Upper lobe of left lung (tissue), 6 donors: ENCODE data around the gene SAMD8. TPM values are rescaled to one million over a fixed set of nuclear protein-coding genes. Genes with fewer than 3 reads are reported as not detected.

Experiments used
- ATAC-seq, 2 donors: fragments of 200-7000 bp; cut with Tn5 transposase; one replicate each; pipeline ENCODE4 v1.9.1; 2022; ENCODE audit warnings: mild to moderate bottlenecking in 2 of 2, moderate library complexity in 2 of 2; ENCODE audit not compliant: low FRiP score in 2 of 2
- DNase-seq, 2 donors: peaks; one replicate each; pipeline ENCODE4 v3.0.0-alpha.2; 2019 to 2020
- H3K27ac ChIP-seq, 4 donors: fragments of 200-600 bp; sonication (generic); one replicate each; pipeline ENCODE4 v1.5.1; 2016 to 2019
- H3K27me3 ChIP-seq, 4 donors: fragments of 200-600 bp; sonication (generic); one replicate each; pipeline ENCODE4 v1.5.1; 2017 to 2019
- H3K36me3 ChIP-seq, 4 donors: fragments of 200-600 bp; sonication (generic); one replicate each; pipeline ENCODE4 v1.5.1; 2016 to 2019
- H3K4me1 ChIP-seq, 4 donors: fragments of 200-600 bp; sonication (generic); one replicate each; pipeline ENCODE4 v1.5.1; 2018 to 2019
- H3K4me3 ChIP-seq, 4 donors: fragments of 200-600 bp; sonication (generic); one replicate each; pipeline ENCODE4 v1.5.1; 2017 to 2019; ENCODE audit warnings: mild to moderate bottlenecking in 2 of 4, moderate library complexity in 1 of 4
- H3K9me3 ChIP-seq, 4 donors: fragments of 200-600 bp; sonication (generic); one replicate each; pipeline ENCODE4 v1.5.1; 2018 to 2019
- CTCF ChIP-seq, 6 experiments: fragments of 450-650 bp in 4 of 6; fragments of 200-600 bp in 2 of 6; sonication (generic) in 2 of 6; IDR thresholded peaks; one replicate each; pipeline ENCODE4 v1.5.1; 2016 to 2019; ENCODE audit warnings: antibody characterized with exemption in 6 of 6
- EP300 ChIP-seq, 4 donors: sonication (generic); formaldehyde crosslinking; IDR thresholded peaks; one replicate each; pipeline ENCODE4 v1.5.1; 2017; ENCODE audit warnings: antibody characterized with exemption in 4 of 4, control low read depth in 2 of 4
- POLR2A ChIP-seq, 4 donors: fragments of 450-650 bp; IDR thresholded peaks; one replicate each; pipeline ENCODE4 v1.5.1; 2016 to 2017; ENCODE audit warnings: antibody characterized with exemption in 4 of 4, mild to moderate bottlenecking in 2 of 4
- POLR2AphosphoS5 ChIP-seq, 2 donors: sonication (generic); formaldehyde crosslinking; IDR thresholded peaks; one replicate each; pipeline ENCODE4 v1.5.1; 2017; ENCODE audit warnings: antibody characterized with exemption in 2 of 2
- WGBS, 2 donors: methylation state at CpG; one replicate each; pipeline ENCODE4 v1.1.5; 2017 to 2018; 5-methylcytosine and 5-hydroxymethylcytosine counted together
- total RNA-seq, 6 donors: library from RNA; depleted of rRNA in 4 of 6; stranded (reverse); fragments of >200 nt in 4 of 6; gene quantifications; one replicate each; pipeline versions ENCODE4 v1.1.0 to v1.2.1, GENCODE V29; 2016 to 2021
- donor health status: DM: no; HTN: no; CAD: no; lungs with moderate emphysema.
- donor health status: DM: no; HTN: yes; CAD: no; lungs with severe emphysema.

The SAMD8 gene
- total RNA-seq = 10 to 100 TPM in 5 of 6 donors, 1 to 10 TPM in 1; 8.4 to 36.2 (median 18.0) TPM

GRCh38 chr10:75111365-75111906 lies at the start of gene SAMD8:
Gene SAMD8 (plus strand): TSS chr10:75111656. CDS start chr10:75150529, 38,873 bp downstream.
- TF ChIP-seq POLR2A (IDR thresholded peaks at IDR 0.05) (peak; percentile 31 to 95 (median 84)), CTCF (IDR thresholded peaks at IDR 0.05) (peak in 5 of 6 experiments; percentile 58 to 89 (median 73)), POLR2AphosphoS5 (IDR thresholded peaks at IDR 0.05) (peak; percentile 89 to 96), EP300 (IDR thresholded peaks at IDR 0.05) (peak in 1 of 4 donors; percentile 9)
- Histone ChIP-seq H3K27ac (peak within 1 kb of the TSS; percentile 95 to 99 (median 98)), H3K4me1 (peaks cover 15 to 19% (median 18%) of the 10 kb centered on the region in 4 donors), H3K4me3 (peak within 1 kb of the TSS; percentile 67 to 97 (median 80)), H3K9me3 (no peaks in the 10 kb centered on the region), H3K27me3 (no peaks in the 10 kb centered on the region), H3K36me3 (no peaks in the 10 kb centered on the region)
- DNase-seq (peak; percentile 98 to 99), ATAC-seq (peak; percentile 95 to 96)
- WGBS, 2 donors = 0 to 1% methylated on average over 8 to 40 of the region's 61 CpGs

GRCh38 chr10:75061709-75062505 lies 49.5 kb upstream of the SAMD8 start:
- H3K4me3 ChIP-seq = no peak overlapping the region
- no peaks in the 10 kb centered on the region for H3K4me1 ChIP-seq
- ATAC-seq (peak; percentile 7 to 48), DNase-seq (peak in 1 of 2 donors; percentile 9)
- no peak overlapping the region for H3K27ac ChIP-seq
- H3K9me3 ChIP-seq = no peaks in the 10 kb centered on the region
- H3K36me3 ChIP-seq = no peaks in the 10 kb centered on the region
- H3K27me3 ChIP-seq = no peaks in the 10 kb centered on the region
- TF ChIP-seq CTCF (IDR thresholded peaks at IDR 0.05) = no peak
- no peak for TF ChIP-seq POLR2AphosphoS5 (IDR thresholded peaks at IDR 0.05)
- TF ChIP-seq EP300 (IDR thresholded peaks at IDR 0.05) = no peak
- TF ChIP-seq POLR2A (IDR thresholded peaks at IDR 0.05) = no peak
- WGBS, 2 donors = 85 to 97% methylated on average over 15 of the region's 15 CpGs

- TF ChIP-seq EP300 (IDR thresholded peaks at IDR 0.05) (no peak), POLR2AphosphoS5 (IDR thresholded peaks at IDR 0.05) (no peak), POLR2A (IDR thresholded peaks at IDR 0.05) (no peak), CTCF (IDR thresholded peaks at IDR 0.05) (no peak)
- Histone ChIP-seq H3K9me3 (no peaks in the 10 kb centered on the region), H3K27me3 (no peaks in the 10 kb centered on the region), H3K4me1 (no peaks in the 10 kb centered on the region), H3K36me3 (no peaks in the 10 kb centered on the region), H3K4me3 (no peak overlapping the region), H3K27ac (no peak overlapping the region)
- ATAC-seq = peak in 1 of 2 donors; percentile 92
- DNase-seq = peak in 1 of 2 donors; percentile 24
- 66 to 92% methylated on average over 7 to 10 of the region's 10 CpGs for WGBS, 2 donors
These were observed 48.8 kb upstream of the SAMD8 start for GRCh38 chr10:75062506-75063299.

DNA sequence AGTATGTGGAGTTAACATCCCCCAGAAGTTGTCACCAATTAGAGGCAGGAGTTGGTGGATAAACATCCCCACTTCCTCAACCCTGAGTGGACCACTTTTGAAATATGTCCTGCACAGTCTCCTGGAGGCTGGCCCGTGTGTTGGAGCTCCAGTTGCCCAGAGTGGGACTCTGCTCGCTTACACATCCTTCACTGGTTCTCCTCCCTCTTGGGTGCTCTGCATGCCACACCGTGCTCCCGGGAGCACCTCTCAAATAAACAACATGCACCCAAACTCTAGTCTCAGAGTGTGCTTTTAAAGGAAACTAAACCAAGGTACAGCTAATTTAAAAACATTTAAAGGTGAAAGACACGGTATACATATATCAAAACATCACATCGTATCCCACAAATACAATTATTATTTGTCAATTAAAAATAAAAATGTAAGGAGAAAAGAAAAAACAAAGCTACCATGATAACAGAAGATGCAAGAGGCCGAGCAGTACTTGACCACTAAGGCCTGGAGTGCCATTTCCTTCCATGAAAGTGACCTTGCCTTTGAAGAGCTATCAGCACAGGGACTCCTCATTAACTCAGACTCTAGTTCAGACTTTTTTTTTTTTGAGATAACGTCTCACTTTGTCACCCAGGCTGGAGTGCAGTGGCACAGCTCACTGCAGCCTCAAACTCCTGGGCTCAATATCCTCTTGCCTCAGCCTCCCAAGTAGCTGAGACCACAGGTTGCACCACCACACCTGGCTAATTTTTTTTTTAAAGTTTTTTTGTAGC lies 47.8 kb upstream of the SAMD8 start:
- no peaks in the 10 kb centered on the region for H3K36me3 ChIP-seq
- no peak overlapping the region for H3K4me3 ChIP-seq
- no peak for TF ChIP-seq POLR2AphosphoS5 (IDR thresholded peaks at IDR 0.05)
- no peak for TF ChIP-seq CTCF (IDR thresholded peaks at IDR 0.05)
- no peak for TF ChIP-seq EP300 (IDR thresholded peaks at IDR 0.05)
- WGBS, 2 donors = 90% methylated on average over 8 of the region's 8 CpGs
- H3K27me3 ChIP-seq = no peaks in the 10 kb centered on the region
- H3K27ac ChIP-seq = no peak overlapping the region
- no peaks in the 10 kb centered on the region for H3K4me1 ChIP-seq
- no peaks in the 10 kb centered on the region for H3K9me3 ChIP-seq
- no peak for DNase-seq
- ATAC-seq = no peak
